ENCODE results near the gene EDRF1.

Gene EDRF1

DNA sequence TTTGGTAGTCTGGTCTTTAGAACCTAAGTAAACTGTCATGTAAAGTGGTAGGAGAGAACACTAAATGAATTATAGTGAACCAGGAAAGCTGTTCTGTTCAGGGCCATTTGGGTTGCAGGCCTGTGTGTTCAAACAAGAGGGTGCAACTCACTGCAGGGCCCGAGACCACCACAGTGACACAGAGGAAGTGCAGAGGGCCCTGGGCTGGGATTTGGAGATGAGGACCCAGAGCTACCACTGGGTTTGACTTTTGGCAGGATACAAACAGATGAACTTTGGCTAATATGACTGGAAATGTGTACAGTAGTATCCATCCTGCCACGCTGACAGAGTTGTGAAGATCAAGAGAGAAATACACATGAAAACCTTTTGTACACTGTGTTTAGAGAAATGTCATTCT, 46.3 kb downstream of the EDRF1 start:
- no peaks in the 10 kb centered on the region for H4K20me1 ChIP-seq (ENCODE audit: insufficient read depth, low read length)
- no peaks in the 10 kb centered on the region; the same call in 1 of the 2 replicates for H3F3A ChIP-seq (ENCODE audit: insufficient read depth, low read length)
- no peak overlapping the region for H3K9ac ChIP-seq (ENCODE audit: low read length)
- H3K36me3 ChIP-seq (replicated peaks; ENCODE audit: insufficient read depth, low read length), result peaks cover 12% of the 10 kb centered on the region; the same call in 1 of the 2 replicates
- H3K9me2 ChIP-seq (replicated peaks; ENCODE audit: insufficient read depth, low read length), result no peaks in the 10 kb centered on the region
- H3K9me3 ChIP-seq (replicated peaks; ENCODE audit: insufficient read depth, low read length), result no peaks in the 10 kb centered on the region
- no peaks in the 10 kb centered on the region for H3K79me2 ChIP-seq (ENCODE audit: low read length)
- no peak overlapping the region for H3K27ac ChIP-seq (ENCODE audit: low read length)
- TF ChIP-seq CTCF (IDR thresholded peaks at IDR 0.05; ENCODE audit: low read length) (no peak), EZH2phosphoT487 (IDR thresholded peaks at IDR 0.05; ENCODE audit: low read length) (no peak), EZH2 (optimal IDR thresholded peaks at IDR 0.05; ENCODE audit: low read depth, low read length) (no peak)
- H3K4me1 ChIP-seq (ENCODE audit: low read length), result no peaks in the 10 kb centered on the region
- no peak overlapping the region for H2AFZ ChIP-seq (ENCODE audit: low read length)
- H3K4me3 ChIP-seq (ENCODE audit: low read length), result no peak overlapping the region
- H3K4me2 ChIP-seq (ENCODE audit: low read depth, low read length), result no peak overlapping the region
- no peak for DNase-seq
- no peaks in the 10 kb centered on the region for H3K27me3 ChIP-seq (replicated peaks; ENCODE audit: insufficient read depth, low read length)

DNA sequence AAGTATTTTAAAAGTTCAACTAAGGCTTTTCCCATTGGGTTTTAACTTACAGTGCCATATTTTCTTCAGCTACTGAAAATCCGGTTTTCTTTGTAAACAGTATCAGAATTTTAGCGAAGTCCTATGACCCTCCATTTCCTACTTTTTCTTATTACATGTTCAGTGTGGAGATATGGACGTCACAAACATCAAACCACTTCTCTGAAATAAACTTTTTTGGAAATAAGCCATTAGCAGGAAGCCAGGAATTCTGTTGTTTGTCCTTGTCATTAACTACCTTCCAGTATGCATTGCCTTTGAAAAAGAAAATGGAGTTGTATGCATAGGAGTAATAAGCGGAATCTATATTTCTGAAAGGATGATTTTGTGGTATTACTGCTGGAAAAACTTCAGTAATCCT, 47.0 kb downstream of the EDRF1 start:
- H3K4me1 ChIP-seq (ENCODE audit: low read length), result no peaks in the 10 kb centered on the region
- H3K36me3 ChIP-seq (replicated peaks; ENCODE audit: insufficient read depth, low read length), result 0 out of 2 replicates have a peak, but pooled peaks cover 12% of the 10 kb centered on the region
- H3K4me3 ChIP-seq (ENCODE audit: low read length), result no peak overlapping the region
- H4K20me1 ChIP-seq (ENCODE audit: insufficient read depth, low read length), result no peaks in the 10 kb centered on the region
- no peaks in the 10 kb centered on the region for H3K27me3 ChIP-seq (replicated peaks; ENCODE audit: insufficient read depth, low read length)
- H2AFZ ChIP-seq (ENCODE audit: low read length), result no peak overlapping the region
- H3F3A ChIP-seq (ENCODE audit: insufficient read depth, low read length), result no peaks in the 10 kb centered on the region; the same call in 1 of the 2 replicates
- H3K9me3 ChIP-seq (replicated peaks; ENCODE audit: insufficient read depth, low read length), result no peaks in the 10 kb centered on the region
- DNase-seq, result no peak
- no peak for TF ChIP-seq CTCF (IDR thresholded peaks at IDR 0.05; ENCODE audit: low read length)
- no peak for TF ChIP-seq EZH2phosphoT487 (IDR thresholded peaks at IDR 0.05; ENCODE audit: low read length)
- no peak for TF ChIP-seq EZH2 (optimal IDR thresholded peaks at IDR 0.05; ENCODE audit: low read depth, low read length)
- no peak overlapping the region for H3K4me2 ChIP-seq (ENCODE audit: low read depth, low read length)
- H3K9ac ChIP-seq (ENCODE audit: low read length), result no peak overlapping the region
- no peak overlapping the region for H3K27ac ChIP-seq (ENCODE audit: low read length)
- H3K79me2 ChIP-seq (ENCODE audit: low read length), result no peaks in the 10 kb centered on the region
- H3K9me2 ChIP-seq (replicated peaks; ENCODE audit: insufficient read depth, low read length), result no peaks in the 10 kb centered on the region

DNA sequence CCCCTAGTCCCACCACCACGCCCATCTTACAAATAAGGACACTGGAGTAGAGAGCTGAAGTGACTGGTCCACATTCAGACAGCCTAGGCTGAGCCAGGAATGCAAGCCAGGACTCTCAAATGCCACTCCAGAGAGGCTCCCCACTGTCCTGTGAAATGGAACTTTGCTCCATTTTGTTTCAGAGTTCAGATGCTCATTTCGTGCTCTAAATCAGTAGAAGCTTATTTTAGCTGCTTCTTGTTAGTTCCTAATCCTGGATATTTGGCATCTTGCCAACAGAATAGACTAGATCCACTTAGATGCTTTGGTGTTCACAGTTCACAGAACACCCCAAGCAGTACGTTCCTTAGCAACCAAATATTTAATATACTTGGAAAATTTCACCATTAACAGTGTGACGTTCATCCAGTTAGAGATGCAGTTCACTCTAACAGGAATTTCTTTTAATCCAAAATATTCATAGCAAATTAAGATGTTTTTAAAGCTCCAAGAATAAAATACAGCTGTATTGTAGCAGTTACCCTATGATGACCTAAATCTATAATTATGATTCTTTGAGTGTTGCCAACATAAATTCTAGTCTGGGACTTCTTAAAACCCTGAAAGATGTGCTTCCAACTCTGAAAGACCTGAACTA, 48.8 kb downstream of the EDRF1 start:
- no peaks in the 10 kb centered on the region for H3K9me3 ChIP-seq (replicated peaks; ENCODE audit: insufficient read depth, low read length)
- DNase-seq, result no peak
- no peak overlapping the region for H2AFZ ChIP-seq (ENCODE audit: low read length)
- no peaks in the 10 kb centered on the region for H3K27me3 ChIP-seq (replicated peaks; ENCODE audit: insufficient read depth, low read length)
- no peaks in the 10 kb centered on the region for H3K4me1 ChIP-seq (ENCODE audit: low read length)
- TF ChIP-seq EZH2phosphoT487 (IDR thresholded peaks at IDR 0.05; ENCODE audit: low read length) (no peak), CTCF (IDR thresholded peaks at IDR 0.05; ENCODE audit: low read length) (no peak), EZH2 (optimal IDR thresholded peaks at IDR 0.05; ENCODE audit: low read depth, low read length) (no peak)
- H3K4me2 ChIP-seq (ENCODE audit: low read depth, low read length), result no peak overlapping the region
- H3K36me3 ChIP-seq (replicated peaks; ENCODE audit: insufficient read depth, low read length), result 0 out of 2 replicates have a peak, but pooled peaks cover 7% of the 10 kb centered on the region
- no peak overlapping the region for H3K9ac ChIP-seq (ENCODE audit: low read length)
- H3F3A ChIP-seq (ENCODE audit: insufficient read depth, low read length), result no peaks in the 10 kb centered on the region; the same call in 1 of the 2 replicates
- H4K20me1 ChIP-seq (ENCODE audit: insufficient read depth, low read length), result no peaks in the 10 kb centered on the region
- H3K79me2 ChIP-seq (ENCODE audit: low read length), result no peaks in the 10 kb centered on the region
- no peaks in the 10 kb centered on the region for H3K9me2 ChIP-seq (replicated peaks; ENCODE audit: insufficient read depth, low read length)
- no peak overlapping the region for H3K4me3 ChIP-seq (ENCODE audit: low read length)
- H3K27ac ChIP-seq (ENCODE audit: low read length), result no peak overlapping the region
